Measurements from ENCODE around the gene SH3D19.

Gene SH3D19

GRCh38 chr4:151197247-151197646 is 128.2 kb downstream of the SH3D19 start:
- Histone ChIP-seq H4K20me1 (ENCODE audit: insufficient read depth) (no peaks in the 10 kb centered on the region), H2AFZ (ENCODE audit: low read depth) (no peak overlapping the region), H3K36me3 (ENCODE audit: insufficient read depth) (no peaks in the 10 kb centered on the region), H3K4me3 (IDR thresholded peaks at IDR 0.05; ENCODE audit: insufficient read depth, low read depth, low read length) (no peak overlapping the region), H3K4me2 (no peak overlapping the region), H3K27ac (no peak overlapping the region), H3K27me3 (ENCODE audit: insufficient read depth, low read depth) (no peaks in the 10 kb centered on the region), H3K9ac (no peak overlapping the region), H3K4me1 (ENCODE audit: low read depth, poor library complexity, severe bottlenecking) (no peaks in the 10 kb centered on the region), H3K79me2 (ENCODE audit: insufficient read depth, low read depth) (no peaks in the 10 kb centered on the region)
- TF ChIP-seq CTCF (conservative IDR thresholded peaks at IDR 0.05; ENCODE audit: low read depth, low read length), result no peak

GRCh38 chr4:151195801-151196200 is 129.6 kb downstream of the SH3D19 start:
- no peak overlapping the region for H3K27ac ChIP-seq

GRCh38 chr4:151193414-151193813 is 132.0 kb downstream of the SH3D19 start:
- Histone ChIP-seq H3K4me1 (ENCODE audit: low read depth, poor library complexity, severe bottlenecking) (no peaks in the 10 kb centered on the region), H3K4me3 (IDR thresholded peaks at IDR 0.05; ENCODE audit: insufficient read depth, low read depth, low read length) (no peak overlapping the region), H4K20me1 (ENCODE audit: insufficient read depth) (no peaks in the 10 kb centered on the region), H3K27me3 (ENCODE audit: insufficient read depth, low read depth) (no peaks in the 10 kb centered on the region), H2AFZ (ENCODE audit: low read depth) (no peak overlapping the region), H3K79me2 (ENCODE audit: insufficient read depth, low read depth) (no peaks in the 10 kb centered on the region), H3K9ac (no peak overlapping the region), H3K36me3 (ENCODE audit: insufficient read depth) (no peaks in the 10 kb centered on the region), H3K4me2 (no peak overlapping the region), H3K27ac (no peak overlapping the region)
- TF ChIP-seq CTCF (conservative IDR thresholded peaks at IDR 0.05; ENCODE audit: low read depth, low read length), result no peak

More at GRCh38 chr4:151195801-151196200, 129.6 kb downstream of the SH3D19 start:
- H3K9ac ChIP-seq, result no peak overlapping the region
- no peaks in the 10 kb centered on the region for H4K20me1 ChIP-seq (ENCODE audit: insufficient read depth)
- no peaks in the 10 kb centered on the region for H3K4me1 ChIP-seq (ENCODE audit: low read depth, poor library complexity, severe bottlenecking)
- no peak for TF ChIP-seq CTCF (conservative IDR thresholded peaks at IDR 0.05; ENCODE audit: low read depth, low read length)
- no peak overlapping the region for H3K4me2 ChIP-seq
- no peaks in the 10 kb centered on the region for H3K79me2 ChIP-seq (ENCODE audit: insufficient read depth, low read depth)
- no peak overlapping the region for H3K4me3 ChIP-seq (IDR thresholded peaks at IDR 0.05; ENCODE audit: insufficient read depth, low read depth, low read length)
- no peak overlapping the region for H2AFZ ChIP-seq (ENCODE audit: low read depth)
- H3K27me3 ChIP-seq (ENCODE audit: insufficient read depth, low read depth), result no peaks in the 10 kb centered on the region
- no peaks in the 10 kb centered on the region for H3K36me3 ChIP-seq (ENCODE audit: insufficient read depth)

GRCh38 chr4:151192556-151193235 is 132.7 kb downstream of the SH3D19 start:
- H3K4me3 ChIP-seq (IDR thresholded peaks at IDR 0.05; ENCODE audit: insufficient read depth, low read depth, low read length), result no peak overlapping the region
- TF ChIP-seq CTCF (conservative IDR thresholded peaks at IDR 0.05; ENCODE audit: low read depth, low read length), result no peak

More at GRCh38 chr4:151192556-151193235, 132.7 kb downstream of the SH3D19 start:
- Histone ChIP-seq H2AFZ (ENCODE audit: low read depth) (no peak overlapping the region), H4K20me1 (ENCODE audit: insufficient read depth) (no peaks in the 10 kb centered on the region), H3K27ac (no peak overlapping the region), H3K4me1 (ENCODE audit: low read depth, poor library complexity, severe bottlenecking) (no peaks in the 10 kb centered on the region), H3K36me3 (ENCODE audit: insufficient read depth) (no peaks in the 10 kb centered on the region), H3K4me2 (no peak overlapping the region), H3K79me2 (ENCODE audit: insufficient read depth, low read depth) (no peaks in the 10 kb centered on the region), H3K27me3 (ENCODE audit: insufficient read depth, low read depth) (no peaks in the 10 kb centered on the region), H3K9ac (no peak overlapping the region)

Data from KMS-11 (cell line).